ENCODE data around the gene KHDRBS2.

KHDRBS2 gene

DNA sequence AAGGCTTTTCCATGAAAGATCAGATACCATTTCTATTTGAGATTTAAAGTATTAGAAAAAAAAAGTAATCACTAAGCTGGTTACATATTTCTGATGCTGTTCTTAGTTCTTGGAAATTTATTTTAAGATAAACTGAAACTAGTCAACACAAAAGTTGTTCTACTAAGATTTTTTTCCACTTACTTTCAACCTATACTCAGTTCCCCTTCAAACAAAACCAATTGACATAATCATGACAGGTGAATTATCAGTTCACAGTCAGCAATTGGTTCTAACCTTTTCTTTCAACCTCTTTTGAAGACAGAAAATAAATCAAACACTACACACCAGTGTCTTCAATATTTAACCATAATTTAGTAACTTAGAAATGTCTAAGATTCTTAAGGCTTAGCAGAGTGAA is 228.7 kb downstream of the KHDRBS2 start:
- TF ChIP-seq, protein P1, sequence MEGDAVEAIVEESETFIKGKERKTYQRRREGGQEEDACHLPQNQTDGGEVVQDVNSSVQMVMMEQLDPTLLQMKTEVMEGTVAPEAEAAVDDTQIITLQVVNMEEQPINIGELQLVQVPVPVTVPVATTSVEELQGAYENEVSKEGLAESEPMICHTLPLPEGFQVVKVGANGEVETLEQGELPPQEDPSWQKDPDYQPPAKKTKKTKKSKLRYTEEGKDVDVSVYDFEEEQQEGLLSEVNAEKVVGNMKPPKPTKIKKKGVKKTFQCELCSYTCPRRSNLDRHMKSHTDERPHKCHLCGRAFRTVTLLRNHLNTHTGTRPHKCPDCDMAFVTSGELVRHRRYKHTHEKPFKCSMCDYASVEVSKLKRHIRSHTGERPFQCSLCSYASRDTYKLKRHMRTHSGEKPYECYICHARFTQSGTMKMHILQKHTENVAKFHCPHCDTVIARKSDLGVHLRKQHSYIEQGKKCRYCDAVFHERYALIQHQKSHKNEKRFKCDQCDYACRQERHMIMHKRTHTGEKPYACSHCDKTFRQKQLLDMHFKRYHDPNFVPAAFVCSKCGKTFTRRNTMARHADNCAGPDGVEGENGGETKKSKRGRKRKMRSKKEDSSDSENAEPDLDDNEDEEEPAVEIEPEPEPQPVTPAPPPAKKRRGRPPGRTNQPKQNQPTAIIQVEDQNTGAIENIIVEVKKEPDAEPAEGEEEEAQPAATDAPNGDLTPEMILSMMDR (IDR thresholded peaks at IDR 0.05; ENCODE audit: low read depth, low read length) = no peak
- TF ChIP-seq MAX (IDR thresholded peaks at IDR 0.05; ENCODE audit: low read depth, low read length) (no peak), MYC (IDR thresholded peaks at IDR 0.05; ENCODE audit: low read depth, low read length) (no peak), POLR2A (IDR thresholded peaks at IDR 0.05; ENCODE audit: extremely low read depth, insufficient read length) (no peak)
- no peak for DNase-seq (ENCODE audit: low read depth)
- no peak overlapping the region for H3K4me3 ChIP-seq (ENCODE audit: low read depth, low read length)

DNA sequence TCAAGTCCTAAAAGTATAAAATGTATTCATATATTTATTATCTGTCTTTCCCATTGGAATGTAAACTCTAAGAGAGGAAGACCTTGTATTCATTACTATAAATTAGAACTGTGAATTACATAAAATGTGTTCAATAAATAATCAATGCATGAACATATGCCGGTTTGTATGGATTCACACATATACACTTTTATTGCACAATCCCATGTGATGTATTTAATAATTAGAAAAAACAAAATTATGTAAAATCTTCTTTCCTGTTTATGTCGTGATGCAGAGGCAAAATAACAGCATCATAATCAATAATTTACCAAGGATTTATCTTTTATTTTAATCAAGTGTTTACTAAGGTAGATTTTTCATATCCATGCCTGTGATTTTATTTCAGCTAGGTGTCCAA is 240.5 kb downstream of the KHDRBS2 start:
- H3K4me3 ChIP-seq (ENCODE audit: low read depth, low read length) = no peak overlapping the region
- no peak for DNase-seq (ENCODE audit: low read depth)
- no peak for TF ChIP-seq MYC (IDR thresholded peaks at IDR 0.05; ENCODE audit: low read depth, low read length)
- TF ChIP-seq MAX (IDR thresholded peaks at IDR 0.05; ENCODE audit: low read depth, low read length) = no peak
- TF ChIP-seq, protein P1 (IDR thresholded peaks at IDR 0.05; ENCODE audit: low read depth, low read length) = no peak
- TF ChIP-seq POLR2A (IDR thresholded peaks at IDR 0.05; ENCODE audit: extremely low read depth, insufficient read length) = no peak

GRCh38 chr6:62043084-62043483 is 242.9 kb downstream of the KHDRBS2 start:
- no peak for DNase-seq (ENCODE audit: low read depth)
- no peak overlapping the region for H3K4me3 ChIP-seq (ENCODE audit: low read depth, low read length)
- TF ChIP-seq, protein P1 (IDR thresholded peaks at IDR 0.05; ENCODE audit: low read depth, low read length) = no peak
- no peak for TF ChIP-seq MAX (IDR thresholded peaks at IDR 0.05; ENCODE audit: low read depth, low read length)
- no peak for TF ChIP-seq MYC (IDR thresholded peaks at IDR 0.05; ENCODE audit: low read depth, low read length)
- TF ChIP-seq POLR2A (IDR thresholded peaks at IDR 0.05; ENCODE audit: extremely low read depth, insufficient read length) = no peak

- no peak for TF ChIP-seq MAX (IDR thresholded peaks at IDR 0.05; ENCODE audit: low read depth, low read length)
- TF ChIP-seq, protein P1 (IDR thresholded peaks at IDR 0.05; ENCODE audit: low read depth, low read length) = no peak
- no peak overlapping the region for H3K4me3 ChIP-seq (ENCODE audit: low read depth, low read length)
- DNase-seq (ENCODE audit: low read depth) = no peak
These were observed 243.6 kb downstream of the KHDRBS2 start for GRCh38 chr6:62042429-62042828.

DNA sequence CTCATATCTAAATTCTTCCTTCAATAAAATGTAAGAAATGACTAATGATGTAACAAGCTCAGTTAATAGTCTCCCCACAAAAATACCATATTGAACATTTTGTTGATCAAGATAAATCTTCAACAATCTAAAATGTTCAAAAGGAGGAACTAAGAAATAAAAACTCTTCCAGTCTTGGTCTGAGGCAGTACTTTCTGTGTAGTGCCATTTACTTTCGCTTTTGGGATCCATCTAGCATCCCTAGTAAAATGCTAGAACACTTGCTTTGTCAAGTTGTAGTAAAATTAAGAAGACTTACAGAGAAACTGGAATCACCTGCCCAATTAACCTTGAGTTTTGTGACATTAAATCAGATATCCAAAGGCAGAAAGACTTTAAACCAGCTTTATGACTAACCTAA is 246.4 kb downstream of the KHDRBS2 start:
- DNase-seq (ENCODE audit: low read depth) = peak; percentile 2
- TF ChIP-seq MAX (IDR thresholded peaks at IDR 0.05; ENCODE audit: low read depth, low read length) = no peak
- no peak for TF ChIP-seq POLR2A (IDR thresholded peaks at IDR 0.05; ENCODE audit: extremely low read depth, insufficient read length)
- TF ChIP-seq, protein P1 (IDR thresholded peaks at IDR 0.05; ENCODE audit: low read depth, low read length) = no peak
- TF ChIP-seq MYC (IDR thresholded peaks at IDR 0.05; ENCODE audit: low read depth, low read length) = no peak
- H3K4me3 ChIP-seq (ENCODE audit: low read depth, low read length) = no peak overlapping the region

DNA sequence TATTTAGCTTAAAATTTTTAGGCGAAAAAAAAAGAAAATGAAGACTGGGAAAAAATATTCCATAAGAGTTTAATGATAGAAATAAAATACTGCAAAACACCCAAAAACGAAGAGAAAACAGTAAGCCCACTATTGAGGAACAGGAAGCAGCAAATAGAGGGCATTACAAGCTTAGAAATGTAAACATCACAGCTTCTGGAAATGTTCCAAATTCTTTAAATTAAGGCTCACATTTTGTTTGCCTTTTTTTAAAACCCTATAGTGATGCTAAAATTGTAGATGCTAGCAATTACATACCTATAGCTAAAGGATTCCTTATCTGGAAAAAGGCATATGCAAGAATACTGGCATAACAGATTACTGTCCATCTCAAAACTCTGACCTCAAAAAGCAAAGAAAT is 248.6 kb downstream of the KHDRBS2 start:
- DNase-seq (ENCODE audit: low read depth) = no peak
- no peak for TF ChIP-seq POLR2A (IDR thresholded peaks at IDR 0.05; ENCODE audit: extremely low read depth, insufficient read length)
- TF ChIP-seq, protein P1 (IDR thresholded peaks at IDR 0.05; ENCODE audit: low read depth, low read length) = no peak
- TF ChIP-seq MAX (IDR thresholded peaks at IDR 0.05; ENCODE audit: low read depth, low read length) = no peak
- no peak for TF ChIP-seq MYC (IDR thresholded peaks at IDR 0.05; ENCODE audit: low read depth, low read length)
- no peak overlapping the region for H3K4me3 ChIP-seq (ENCODE audit: low read depth, low read length)
